H9 (cell line): ENCODE measurements around the gene GLMP. TPM values are rescaled to one million over a fixed set of nuclear protein-coding genes. Genes with fewer than 3 reads are reported as not detected.

Experiments
- DNase-seq: peaks from one replicate; pipeline ENCODE4 v3.0.0-alpha.2; 2017
- H2AFZ ChIP-seq: one replicate; pipeline ENCODE4 v1.6.1; 2013; ENCODE audit warnings: mild to moderate bottlenecking, low read length, control low read depth, moderate library complexity
- H2AK5ac ChIP-seq: 2 replicates; pipeline ENCODE4 v1.6.1; 2013; ENCODE audit warnings: low read length, control low read depth, mixed read lengths; ENCODE audit not compliant: insufficient read length
- H2BK120ac ChIP-seq: one replicate; pipeline ENCODE4 v1.6.1; 2013; ENCODE audit warnings: low read depth, mild to moderate bottlenecking, low read length, control low read depth, inconsistent platforms; ENCODE audit not compliant: poor library complexity, severe bottlenecking
- H2BK12ac ChIP-seq: 2 replicates; pipeline ENCODE4 v1.6.1; 2013; ENCODE audit warnings: low read length, control low read depth, mixed read lengths, low read depth; ENCODE audit not compliant: insufficient read length
- H2BK15ac ChIP-seq: 2 replicates; pipeline ENCODE4 v1.6.1; 2013; ENCODE audit warnings: low read depth, low read length, control low read depth
- H2BK20ac ChIP-seq: one replicate; pipeline ENCODE4 v1.6.1; 2013; ENCODE audit warnings: low read depth, mild to moderate bottlenecking, low read length, control low read depth, inconsistent platforms; ENCODE audit not compliant: poor library complexity, severe bottlenecking
- H2BK5ac ChIP-seq: 2 replicates; pipeline ENCODE4 v1.6.1; 2013; ENCODE audit warnings: low read length, control low read depth, mixed read lengths; ENCODE audit not compliant: insufficient read length
- H3K14ac ChIP-seq: 2 replicates; pipeline ENCODE4 v1.6.1; 2013; ENCODE audit warnings: low read length, control low read depth; ENCODE audit not compliant: insufficient read depth
- H3K18ac ChIP-seq: 2 replicates; pipeline ENCODE4 v1.6.1; 2013; ENCODE audit warnings: low read depth, mild to moderate bottlenecking, mixed read lengths, low read length, control low read depth; ENCODE audit not compliant: insufficient read length
- H3K23ac ChIP-seq: 2 replicates; pipeline ENCODE4 v1.6.1; 2013; ENCODE audit warnings: low read length, control low read depth, mixed read lengths, low read depth; ENCODE audit not compliant: insufficient read length
- H3K23me2 ChIP-seq: 2 replicates; pipeline ENCODE4 v1.6.1; 2013; ENCODE audit warnings: low read depth, mild to moderate bottlenecking, mixed read lengths, low read length, control low read depth; ENCODE audit not compliant: insufficient read length, poor library complexity, severe bottlenecking
- H3K27ac ChIP-seq: 2 replicates; pipeline ENCODE4 v1.5.1; 2013; ENCODE audit warnings: low read length, control low read depth, mixed read lengths, low read depth; ENCODE audit not compliant: insufficient read length
- H3K27me3 ChIP-seq: 2 replicates; pipeline ENCODE4 v1.6.1; 2013; ENCODE audit warnings: low read length, control low read depth, inconsistent platforms; ENCODE audit not compliant: insufficient read depth
- H3K4ac ChIP-seq: 2 replicates; pipeline ENCODE4 v1.6.1; 2013; ENCODE audit warnings: low read depth, mild to moderate bottlenecking, control low read depth, inconsistent platforms, low read length, moderate library complexity
- H3K4me1 ChIP-seq: 2 replicates; pipeline ENCODE4 v1.6.1; 2013; ENCODE audit warnings: low read length, control low read depth, inconsistent platforms; ENCODE audit not compliant: insufficient read depth
- H3K4me2 ChIP-seq: 2 replicates; pipeline ENCODE4 v1.6.1; 2013; ENCODE audit warnings: low read length, control low read depth, mixed read lengths; ENCODE audit not compliant: insufficient read length, insufficient read depth
- H3K56ac ChIP-seq: 2 replicates; pipeline ENCODE4 v1.6.1; 2013; ENCODE audit warnings: low read depth, mild to moderate bottlenecking, mixed read lengths, low read length, control low read depth; ENCODE audit not compliant: insufficient read length
- H3K79me1 ChIP-seq: 2 replicates; pipeline ENCODE4 v1.6.1; 2013; ENCODE audit warnings: low read depth, mild to moderate bottlenecking, moderate library complexity, low read length, control low read depth, inconsistent platforms; ENCODE audit not compliant: insufficient read depth, poor library complexity, severe bottlenecking
- H3K79me2 ChIP-seq: 2 replicates; pipeline ENCODE4 v1.6.1; 2013; ENCODE audit warnings: low read length, control low read depth, inconsistent platforms; ENCODE audit not compliant: insufficient read depth
- H3K9ac ChIP-seq: 2 replicates; pipeline ENCODE4 v1.6.1; 2013; ENCODE audit warnings: low read length, control low read depth, mixed read lengths; ENCODE audit not compliant: insufficient read length; ENCODE audit errors: extremely low read depth
- H3K9me3 ChIP-seq: one replicate; pipeline ENCODE4 v1.6.1; 2013; ENCODE audit warnings: low read depth, low read length, inconsistent platforms; ENCODE audit not compliant: control insufficient read depth
- H3T11ph ChIP-seq: one replicate; pipeline ENCODE4 v1.6.1; 2013; ENCODE audit warnings: mild to moderate bottlenecking, low read length, control low read depth, inconsistent platforms
- H4K20me1 ChIP-seq: one replicate; pipeline ENCODE4 v1.6.1; 2013; ENCODE audit not compliant: control insufficient read depth, insufficient read length, insufficient read depth
- H4K5ac ChIP-seq: 2 replicates; pipeline ENCODE4 v1.6.1; 2013; ENCODE audit warnings: low read depth, mild to moderate bottlenecking, mixed read lengths, low read length, control low read depth; ENCODE audit not compliant: insufficient read length
- H4K8ac ChIP-seq: replicated peaks from 2 replicates; pipeline ENCODE4 v1.6.1; 2013; ENCODE audit warnings: low read length, control low read depth, mixed read lengths, low read depth; ENCODE audit not compliant: insufficient read length
- H4K91ac ChIP-seq: 2 replicates; pipeline ENCODE4 v1.6.1; 2013; ENCODE audit warnings: low read depth, mild to moderate bottlenecking, moderate library complexity, mixed read lengths, low read length, control low read depth; ENCODE audit not compliant: insufficient read length
- H3K27ac Mint-ChIP-seq, 3 experiments: 2 replicates in 2 of 3; 3 replicates in 1 of 3; pipeline ENCODE4 v1.8.0; 2020 to 2021; ENCODE audit warnings: mixed read lengths in 3 of 3, mild to moderate bottlenecking in 1 of 3, moderate library complexity in 1 of 3
- H3K27me3 Mint-ChIP-seq: 2 replicates; pipeline ENCODE4 v1.8.0; 2021; ENCODE audit warnings: low read depth, mild to moderate bottlenecking, moderate library complexity, mixed read lengths
- H3K36me3 Mint-ChIP-seq, 3 experiments: 2 replicates in 2 of 3; 3 replicates in 1 of 3; pipeline ENCODE4 v1.8.0; 2020 to 2021; ENCODE audit warnings: low read depth in 3 of 3, mixed read lengths in 3 of 3; ENCODE audit not compliant: insufficient read depth in 1 of 3
- H3K4me1 Mint-ChIP-seq, 2 experiments: 2 replicates each; pipeline ENCODE4 v1.8.0; 2020; ENCODE audit warnings: mixed read lengths in 2 of 2
- H3K4me3 Mint-ChIP-seq, 2 experiments: 2 replicates in 1 of 2; 3 replicates in 1 of 2; pipeline ENCODE4 v1.8.0; 2020 to 2021; ENCODE audit warnings: mild to moderate bottlenecking in 2 of 2, mixed read lengths in 2 of 2, moderate library complexity in 1 of 2
- H3K9me3 Mint-ChIP-seq, 2 experiments: 2 replicates in 1 of 2; 3 replicates in 1 of 2; pipeline ENCODE4 v1.8.0; 2020; ENCODE audit warnings: mild to moderate bottlenecking in 2 of 2, mixed read lengths in 2 of 2, moderate library complexity in 1 of 2
- WGBS: extraction: QIAGEN DNeasy Blood & Tissue Kit; methylation state at CpG from one replicate; pipeline ENCODE4 v1.1.7; 2013; ENCODE audit warnings: missing lambda C conversion rate, low lambda C conversion rate, mixed read lengths; ENCODE audit not compliant: insufficient read length; ENCODE audit errors: extremely low coverage; 5-methylcytosine and 5-hydroxymethylcytosine counted together
- total RNA-seq: library from RNA; stranded (reverse); gene quantifications from 2 replicates; pipeline ENCODE4 v1.2.1, GENCODE V29; 2021
- TF ChIP-seq, protein P1 (sequence below): fragments of 200-600 bp; sonication (generic); conservative IDR thresholded peaks from 3 replicates; pipeline ENCODE4 v1.8.0; 2021; ENCODE audit warnings: antibody characterized with exemption, mild to moderate bottlenecking

GLMP gene
- total RNA-seq, 1 experiment from 2014 or later = 49.2 TPM

DNA sequence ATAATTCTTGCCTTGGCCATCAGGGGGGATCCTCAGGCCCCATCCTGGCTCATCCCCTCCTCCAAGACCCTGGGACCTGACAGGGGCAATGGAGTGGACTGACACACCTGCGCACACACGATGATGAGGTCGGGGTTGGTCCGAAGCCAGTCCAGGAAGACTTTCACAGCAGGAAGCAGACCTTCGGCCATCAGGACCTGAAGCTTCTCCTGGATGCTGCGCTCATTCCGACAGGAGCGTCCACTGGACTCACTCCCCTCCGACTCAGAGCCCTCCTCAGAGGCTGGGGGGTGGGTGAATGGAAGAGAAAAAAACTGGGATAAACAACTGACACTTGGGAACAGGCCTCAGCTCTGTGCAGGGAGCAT, 32.2 kb downstream of the GLMP start:
- no peaks in the 10 kb centered on the region for H3K27me3 Mint-ChIP-seq
- no peak overlapping the region for H2BK15ac ChIP-seq
- H2AK5ac ChIP-seq = no peak overlapping the region
- H3K9me3 ChIP-seq = no peaks in the 10 kb centered on the region
- H3K18ac ChIP-seq = no peak overlapping the region
- H3K27ac Mint-ChIP-seq = no peak overlapping the region
- no peaks in the 10 kb centered on the region for H3K4me1 ChIP-seq
- no peak overlapping the region for H3K9ac ChIP-seq
- no peak overlapping the region for H3K4ac ChIP-seq
- H3K79me1 ChIP-seq = no peaks in the 10 kb centered on the region
- H4K5ac ChIP-seq = no peak overlapping the region
- H3K14ac ChIP-seq = no peak overlapping the region
- no peak overlapping the region for H4K8ac ChIP-seq
- no peak overlapping the region for H2BK20ac ChIP-seq
- no peak overlapping the region for H3K56ac ChIP-seq
- no peak overlapping the region for H2BK5ac ChIP-seq
- H2AFZ ChIP-seq = no peak overlapping the region
- H4K20me1 ChIP-seq = no peaks in the 10 kb centered on the region
- DNase-seq = no peak
- H3K23me2 ChIP-seq = no peaks in the 10 kb centered on the region
- no peak overlapping the region for H3T11ph ChIP-seq
- H3K4me2 ChIP-seq = no peak overlapping the region
- H3K4me3 Mint-ChIP-seq = no peak overlapping the region
- H3K23ac ChIP-seq = no peak overlapping the region
- TF ChIP-seq, protein P1, sequence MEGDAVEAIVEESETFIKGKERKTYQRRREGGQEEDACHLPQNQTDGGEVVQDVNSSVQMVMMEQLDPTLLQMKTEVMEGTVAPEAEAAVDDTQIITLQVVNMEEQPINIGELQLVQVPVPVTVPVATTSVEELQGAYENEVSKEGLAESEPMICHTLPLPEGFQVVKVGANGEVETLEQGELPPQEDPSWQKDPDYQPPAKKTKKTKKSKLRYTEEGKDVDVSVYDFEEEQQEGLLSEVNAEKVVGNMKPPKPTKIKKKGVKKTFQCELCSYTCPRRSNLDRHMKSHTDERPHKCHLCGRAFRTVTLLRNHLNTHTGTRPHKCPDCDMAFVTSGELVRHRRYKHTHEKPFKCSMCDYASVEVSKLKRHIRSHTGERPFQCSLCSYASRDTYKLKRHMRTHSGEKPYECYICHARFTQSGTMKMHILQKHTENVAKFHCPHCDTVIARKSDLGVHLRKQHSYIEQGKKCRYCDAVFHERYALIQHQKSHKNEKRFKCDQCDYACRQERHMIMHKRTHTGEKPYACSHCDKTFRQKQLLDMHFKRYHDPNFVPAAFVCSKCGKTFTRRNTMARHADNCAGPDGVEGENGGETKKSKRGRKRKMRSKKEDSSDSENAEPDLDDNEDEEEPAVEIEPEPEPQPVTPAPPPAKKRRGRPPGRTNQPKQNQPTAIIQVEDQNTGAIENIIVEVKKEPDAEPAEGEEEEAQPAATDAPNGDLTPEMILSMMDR = no peak
- no peaks in the 10 kb centered on the region for H3K9me3 Mint-ChIP-seq
- no peak overlapping the region for H2BK12ac ChIP-seq
- no peaks in the 10 kb centered on the region for H3K27me3 ChIP-seq
- WGBS = no CpG with 5 or more reads among the region's 9 CpGs
- H3K4me1 Mint-ChIP-seq = no peaks in the 10 kb centered on the region
- H2BK120ac ChIP-seq = no peak overlapping the region
- no peak overlapping the region for H4K91ac ChIP-seq
- H3K36me3 Mint-ChIP-seq = peaks cover 71 to 97% (median 88%) of the 10 kb centered on the region in 3 experiments
- no peak overlapping the region for H3K27ac ChIP-seq
- no peaks in the 10 kb centered on the region for H3K79me2 ChIP-seq
